Hepatocyte (in vitro differentiated cells): Measurements from ENCODE around the gene MAN1B1. TPM values are rescaled to one million over a fixed set of nuclear protein-coding genes. Genes with fewer than 3 reads are reported as not detected.
A peak's percentile ranks its signal among the peaks of the same experiment; 100 is the strongest.

Experiments
- DNase-seq: peaks from one replicate; pipeline ENCODE4 v3.0.0-alpha.2; 2016; ENCODE audit warnings: low spot score
- H2AFZ ChIP-seq: fragments of 200-600 bp; sonication (generic); 2 replicates; pipeline ENCODE4 v1.6.0; 2016; ENCODE audit warnings: antibody characterized with exemption, mild to moderate bottlenecking
- H3K27ac ChIP-seq: fragments of 200-600 bp; sonication (generic); 2 replicates; pipeline ENCODE4 v1.5.1; 2016; ENCODE audit warnings: mild to moderate bottlenecking
- H3K27me3 ChIP-seq: fragments of 200-600 bp; sonication (generic); 2 replicates; pipeline ENCODE4 v1.6.1; 2016
- H3K36me3 ChIP-seq: fragments of 200-600 bp; sonication (generic); replicated peaks from 2 replicates; pipeline ENCODE4 v1.5.1; 2016; ENCODE audit warnings: low read depth; ENCODE audit not compliant: insufficient read depth
- H3K4me1 ChIP-seq: fragments of 200-600 bp; sonication (generic); 2 replicates; pipeline ENCODE4 v1.5.1; 2016; ENCODE audit warnings: mild to moderate bottlenecking, moderate library complexity; ENCODE audit not compliant: insufficient read depth
- H3K4me2 ChIP-seq: fragments of 200-600 bp; sonication (generic); 2 replicates; pipeline ENCODE4 v1.6.0; 2016
- H3K4me3 ChIP-seq: fragments of 200-600 bp; sonication (generic); 2 replicates; pipeline ENCODE4 v1.5.1; 2016; ENCODE audit warnings: mild to moderate bottlenecking
- H3K79me2 ChIP-seq: fragments of 200-600 bp; sonication (generic); 2 replicates; pipeline ENCODE4 v1.6.0; 2017; ENCODE audit warnings: mild to moderate bottlenecking
- H3K9me2 ChIP-seq: fragments of 200-600 bp; sonication (generic); replicated peaks from 2 replicates; pipeline ENCODE4 v1.6.0; 2017; ENCODE audit warnings: mild to moderate bottlenecking; ENCODE audit not compliant: insufficient read depth
- H3K9me3 ChIP-seq: fragments of 200-600 bp; sonication (generic); 2 replicates; pipeline ENCODE4 v1.5.1; 2016; ENCODE audit warnings: low read depth, mild to moderate bottlenecking
- H4K20me1 ChIP-seq: fragments of 200-600 bp; sonication (generic); 2 replicates; pipeline ENCODE4 v1.6.0; 2016; ENCODE audit warnings: mild to moderate bottlenecking; ENCODE audit not compliant: insufficient read depth, poor library complexity, severe bottlenecking
- CTCF ChIP-seq: fragments of 200-600 bp; sonication (generic); IDR thresholded peaks from 2 replicates; pipeline ENCODE4 v1.5.1; 2016; ENCODE audit warnings: antibody characterized with exemption, mild to moderate bottlenecking; ENCODE audit not compliant: poor library complexity
- EZH2 ChIP-seq: fragments of 200-600 bp; sonication (generic); IDR thresholded peaks from 2 replicates; pipeline ENCODE4 v1.6.1; 2016; ENCODE audit warnings: antibody characterized with exemption, mild to moderate bottlenecking, borderline replicate concordance
- EZH2phosphoT487 ChIP-seq: fragments of 200-600 bp; sonication (generic); IDR thresholded peaks from one replicate; pipeline ENCODE4 v1.6.1; 2018; ENCODE audit warnings: antibody characterized with exemption, mild to moderate bottlenecking, low read depth, moderate library complexity; ENCODE audit not compliant: unreplicated experiment, severe bottlenecking
- WGBS: methylation state at CpG from one replicate; pipeline ENCODE4 v1.1.6; 2016; ENCODE audit warnings: low lambda C conversion rate; ENCODE audit errors: missing lambda C conversion rate; 5-methylcytosine and 5-hydroxymethylcytosine counted together
- polyA plus RNA-seq: library from polyadenylated mRNA; unstranded; fragments of >200 nt; fragmentation: Nextera tagmentation; extraction: Ambion mirVana; gene quantifications from 2 replicates; pipeline ENCODE4 v1.2.1, GENCODE V29; 2016
- total RNA-seq: library from RNA; depleted of rRNA; stranded (reverse); fragments of >200 nt; gene quantifications from 2 replicates; pipeline ENCODE4 v1.2.3, GENCODE V29; 2014

MAN1B1 gene
- total and polyA plus RNA-seq, 2 experiments from 2014 or later: 60.8 to 94.2 TPM

DNA sequence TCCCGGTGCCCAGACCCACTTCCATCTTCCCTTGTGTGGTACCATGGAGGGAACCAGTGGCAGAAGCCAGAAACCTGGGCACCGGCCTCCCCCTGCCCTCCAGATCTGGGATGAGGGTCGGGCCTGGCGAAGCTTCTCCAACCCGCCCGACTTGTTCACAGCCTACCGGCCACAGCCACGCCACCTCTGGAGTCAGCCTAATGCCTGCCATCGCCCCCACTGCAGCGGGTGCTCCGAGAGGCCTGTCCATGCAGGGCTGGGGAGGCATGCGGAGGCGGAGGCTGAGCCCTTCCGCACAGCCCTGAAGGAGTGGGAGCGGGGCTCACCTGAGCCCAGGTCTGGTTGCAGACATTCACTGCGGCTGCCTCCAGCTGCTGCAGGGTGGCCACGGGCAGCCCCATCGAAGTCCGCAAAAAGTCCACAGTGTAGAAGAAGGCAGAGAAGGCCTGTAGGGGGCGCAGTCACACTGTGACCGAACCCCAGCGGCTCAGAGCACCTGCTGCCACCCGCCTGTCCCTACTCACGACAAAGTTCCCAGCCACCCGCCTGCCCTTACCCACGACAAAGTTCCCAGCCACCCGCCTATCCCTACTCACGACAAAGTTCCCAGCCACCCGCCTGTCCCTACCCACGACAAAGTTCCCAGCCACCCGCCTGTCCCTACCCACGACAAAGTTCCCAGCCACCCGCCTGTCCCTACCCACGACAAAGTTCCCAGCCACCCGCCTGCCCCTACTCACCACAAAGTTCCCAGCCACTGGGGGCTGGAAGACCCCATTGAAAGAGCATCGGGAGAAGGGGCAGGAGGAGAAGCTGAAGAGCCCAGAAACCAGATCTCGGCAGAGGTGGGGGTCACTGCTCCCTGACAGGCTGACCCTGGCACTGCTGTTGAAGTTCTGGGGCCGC, 37.0 kb upstream of the MAN1B1 start:
- peak; percentile 80 for DNase-seq
- H3K9me2 ChIP-seq: no peaks in the 10 kb centered on the region
- H4K20me1 ChIP-seq: peaks cover 2% of the 10 kb centered on the region
- H2AFZ ChIP-seq: no peak overlapping the region
- H3K36me3 ChIP-seq: no peaks in the 10 kb centered on the region
- H3K4me1 ChIP-seq: peaks cover 20% of the 10 kb centered on the region
- no peak overlapping the region for H3K4me3 ChIP-seq
- H3K4me2 ChIP-seq: no peak overlapping the region
- H3K9me3 ChIP-seq: no peaks in the 10 kb centered on the region
- H3K27me3 ChIP-seq: peaks cover 43% of the 10 kb centered on the region
- WGBS: 55% methylated on average over 38 of the region's 38 CpGs
- TF ChIP-seq EZH2 (no peak), EZH2phosphoT487 (no peak), CTCF (peak; percentile 50)
- H3K79me2 ChIP-seq: no peaks in the 10 kb centered on the region
- H3K27ac ChIP-seq: no peak overlapping the region

DNA sequence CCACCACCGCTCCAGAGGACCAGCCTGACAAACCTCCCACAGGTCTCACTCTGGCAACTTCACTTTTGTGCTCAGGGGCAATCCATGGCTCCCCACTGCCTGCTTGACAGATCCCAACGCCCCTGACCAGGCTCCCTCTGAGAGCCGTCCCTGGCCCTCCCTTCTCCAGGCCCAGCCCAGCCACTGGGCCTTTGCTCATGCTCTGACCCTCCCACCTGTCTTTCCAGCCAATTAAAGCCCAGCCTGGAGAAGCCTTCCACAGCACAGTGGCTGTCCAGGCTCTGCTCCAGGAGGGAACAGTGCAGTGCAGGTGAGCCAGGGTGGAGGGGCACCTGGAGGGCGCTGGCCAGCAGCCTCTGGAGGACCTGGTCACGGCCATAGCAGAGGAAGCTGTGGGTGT, 36.2 kb upstream of the MAN1B1 start:
- Histone ChIP-seq H2AFZ (no peak overlapping the region), H3K79me2 (no peaks in the 10 kb centered on the region), H3K36me3 (no peaks in the 10 kb centered on the region), H3K9me3 (no peaks in the 10 kb centered on the region), H3K4me2 (no peak overlapping the region), H3K27ac (no peak overlapping the region), H3K9me2 (no peaks in the 10 kb centered on the region), H3K27me3 (peaks cover 39% of the 10 kb centered on the region), H4K20me1 (no peaks in the 10 kb centered on the region), H3K4me1 (peaks cover 28% of the 10 kb centered on the region), H3K4me3 (no peak overlapping the region)
- no peak for TF ChIP-seq CTCF
- no peak for TF ChIP-seq EZH2
- 74% methylated on average over 5 of the region's 5 CpGs for WGBS
- DNase-seq: no peak

DNA sequence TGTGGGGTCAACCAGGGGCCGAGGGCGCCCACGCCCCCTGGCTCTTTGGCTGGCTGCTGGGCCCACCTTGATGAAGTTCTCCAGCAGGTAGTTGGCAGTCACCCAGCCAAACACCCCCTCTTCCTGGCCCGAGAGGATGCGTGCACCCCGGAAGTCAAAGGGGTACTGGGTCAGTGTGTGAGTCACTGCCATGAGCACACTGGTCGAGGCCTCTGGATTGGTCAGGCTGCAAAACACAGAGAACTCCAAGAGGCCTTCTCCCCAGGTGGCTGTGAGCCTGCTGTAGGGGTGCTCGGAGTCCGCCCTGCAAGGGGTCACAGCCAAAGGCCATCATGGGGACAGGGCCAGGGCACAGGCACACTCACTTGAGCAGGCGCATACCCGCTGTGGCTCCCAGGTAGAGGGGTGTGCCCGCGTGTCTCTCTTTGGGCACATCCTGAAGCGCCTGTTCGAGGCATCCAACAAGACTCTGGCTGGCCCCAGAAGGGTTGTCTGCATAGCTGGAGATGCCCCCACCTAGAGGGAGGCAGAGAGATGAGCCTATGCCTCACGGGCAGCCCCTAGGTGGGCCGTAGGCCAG, 35.5 kb upstream of the MAN1B1 start:
- no peak for TF ChIP-seq CTCF
- no peak for TF ChIP-seq EZH2
- no peak for TF ChIP-seq EZH2phosphoT487
- Histone ChIP-seq H3K27me3 (peaks cover 39% of the 10 kb centered on the region), H3K9me3 (no peaks in the 10 kb centered on the region)

More for the DNA sequence above, 35.5 kb upstream of the MAN1B1 start:
- no peak for DNase-seq
- Histone ChIP-seq H3K9me2 (no peaks in the 10 kb centered on the region), H4K20me1 (no peaks in the 10 kb centered on the region), H3K79me2 (no peaks in the 10 kb centered on the region), H3K4me2 (no peak overlapping the region), H3K4me3 (no peak overlapping the region), H3K27ac (no peak overlapping the region), H3K36me3 (no peaks in the 10 kb centered on the region), H3K4me1 (peaks cover 31% of the 10 kb centered on the region), H2AFZ (no peak overlapping the region)
- WGBS: 91% methylated on average over 16 of the region's 17 CpGs
